D341Med (cell line): Measurements from ENCODE around the gene SOCS6.
"Not testable (repeated sequence)": the region's sequence is repeated elsewhere in the genome, so short reads cannot be mapped to it uniquely, and the experiment has no call there.

ENCODE experiments used
- DNase-seq: peaks from one replicate; pipeline ENCODE4 v3.0.0; 2012; ENCODE audit warnings: low spot score

Gene SOCS6

GRCh38 chr18:70322385-70322784 is 33.5 kb downstream of the SOCS6 start:
- no peak for DNase-seq

GRCh38 chr18:70322928-70323327 is 34.1 kb downstream of the SOCS6 start:
- DNase-seq = no peak

- no peak for DNase-seq
Observed at GRCh38 chr18:70324897-70325296, 36.1 kb downstream of the SOCS6 start.

- DNase-seq = no peak
Observed at GRCh38 chr18:70326255-70326654, 37.4 kb downstream of the SOCS6 start.

GRCh38 chr18:70328169-70328568 is 39.3 kb downstream of the SOCS6 start:
- DNase-seq = no peak

- no peak for DNase-seq
Observed at GRCh38 chr18:70329071-70329470, 40.2 kb downstream of the SOCS6 start.

- no peak for DNase-seq
Observed at GRCh38 chr18:70330887-70331286, 42.0 kb downstream of the SOCS6 start.

- no peak for DNase-seq
Observed at GRCh38 chr18:70331456-70332097, 42.7 kb downstream of the SOCS6 start.

- no peak for DNase-seq
Observed at GRCh38 chr18:70332694-70333093, 43.8 kb downstream of the SOCS6 start.

GRCh38 chr18:70333316-70333715 is 44.5 kb downstream of the SOCS6 start:
- no peak for DNase-seq

- no peak for DNase-seq
Observed at GRCh38 chr18:70333757-70334156, 44.9 kb downstream of the SOCS6 start.

GRCh38 chr18:70334264-70334663 is 45.4 kb downstream of the SOCS6 start:
- DNase-seq = no peak

- no peak for DNase-seq
Observed at GRCh38 chr18:70334728-70335329, 46.0 kb downstream of the SOCS6 start.

GRCh38 chr18:70335892-70336726 is 47.3 kb downstream of the SOCS6 start:
- no peak for DNase-seq

GRCh38 chr18:70337139-70337972 is 48.5 kb downstream of the SOCS6 start:
- DNase-seq = no peak

GRCh38 chr18:70338890-70339289 is 50.0 kb downstream of the SOCS6 start:
- no peak for DNase-seq

- DNase-seq = no peak
Observed at GRCh38 chr18:70339915-70340314, 51.1 kb downstream of the SOCS6 start.

- not testable (repeated sequence) for DNase-seq
Observed at GRCh38 chr18:70348481-70348880, 59.6 kb downstream of the SOCS6 start.

GRCh38 chr18:70349316-70349715 is 60.5 kb downstream of the SOCS6 start:
- no peak for DNase-seq

GRCh38 chr18:70354080-70354479 is 65.2 kb downstream of the SOCS6 start:
- DNase-seq = no peak

- DNase-seq = no peak
Observed at GRCh38 chr18:70354771-70355170, 65.9 kb downstream of the SOCS6 start.
